H1 (cell line): Measurements from ENCODE around the gene SSR2. TPM values are rescaled to one million over a fixed set of nuclear protein-coding genes. Genes with fewer than 3 reads are reported as not detected.

Experiments used
- CHD1 ChIP-seq: IDR thresholded peaks from 2 replicates; pipeline ENCODE4 v1.6.1; 2012; ENCODE audit warnings: low read depth, low read length, improper control_type of control experiment
- CTBP2 ChIP-seq: IDR thresholded peaks from 2 replicates; pipeline ENCODE4 v1.7.0; 2011; ENCODE audit warnings: borderline replicate concordance, mild to moderate bottlenecking, moderate library complexity, mixed read lengths, low read length; ENCODE audit not compliant: insufficient read depth, insufficient read length
- KDM1A ChIP-seq: fragments of 200-600, 300-600 bp; sonication (generic); IDR thresholded peaks from 2 replicates; pipeline ENCODE4 v1.7.1; 2016; ENCODE audit warnings: mild to moderate bottlenecking, low read length, borderline replicate concordance
- SIN3A ChIP-seq, 2 experiments: IDR thresholded peaks in 1 of 2; conservative IDR thresholded peaks in 1 of 2; 2 replicates each; pipeline ENCODE4 v1.6.1; 2011 to 2012; ENCODE audit warnings: low read length in 2 of 2, improper control_type of control experiment in 1 of 2, low read depth in 1 of 2, mild to moderate bottlenecking in 1 of 2
- SP1 ChIP-seq: IDR thresholded peaks from 2 replicates; pipeline ENCODE4 v1.6.1; 2011; ENCODE audit warnings: low read depth, low read length
- polyA plus RNA-seq, 7 experiments: library from polyadenylated mRNA; depleted of rRNA in 3 of 7; stranded (reverse) in 5 of 7; unstranded in 2 of 7; fragments of >200 nt in 5 of 7; fragments of 200-250 nt in 2 of 7; gene quantifications; 1 replicate in 5 of 7; 2 replicates in 1 of 7; 4 replicates in 1 of 7; pipeline versions ENCODE4 v1.2.1 to v1.2.3, GENCODE V29; 2011 to 2013; ENCODE audit warnings: missing spikeins in 2 of 7, mixed read lengths in 2 of 7
- total RNA-seq: library from RNA; stranded (reverse); fragmentation: NEBNext Ultra II Directional; extraction: Animal tissue kit (Norgen Biotek cat#: 25700); gene quantifications from 2 replicates; pipeline ENCODE4 v1.2.1, GENCODE V29; 2021
- TF ChIP-seq, protein P1 (sequence below): fragments of 300-600 bp; sonication (generic); IDR thresholded peaks from 2 replicates; pipeline ENCODE4 v1.7.1; 2012; ENCODE audit warnings: low read length, moderate library complexity, mild to moderate bottlenecking, inconsistent platforms; ENCODE audit not compliant: insufficient replicate concordance

SSR2 gene
- total and polyA plus RNA-seq, 2 of the 8 experiments (the other 6 are each of a cell fraction or from before 2014, with no cell fraction given) = 190 to 648 TPM

- TF ChIP-seq, protein P1, sequence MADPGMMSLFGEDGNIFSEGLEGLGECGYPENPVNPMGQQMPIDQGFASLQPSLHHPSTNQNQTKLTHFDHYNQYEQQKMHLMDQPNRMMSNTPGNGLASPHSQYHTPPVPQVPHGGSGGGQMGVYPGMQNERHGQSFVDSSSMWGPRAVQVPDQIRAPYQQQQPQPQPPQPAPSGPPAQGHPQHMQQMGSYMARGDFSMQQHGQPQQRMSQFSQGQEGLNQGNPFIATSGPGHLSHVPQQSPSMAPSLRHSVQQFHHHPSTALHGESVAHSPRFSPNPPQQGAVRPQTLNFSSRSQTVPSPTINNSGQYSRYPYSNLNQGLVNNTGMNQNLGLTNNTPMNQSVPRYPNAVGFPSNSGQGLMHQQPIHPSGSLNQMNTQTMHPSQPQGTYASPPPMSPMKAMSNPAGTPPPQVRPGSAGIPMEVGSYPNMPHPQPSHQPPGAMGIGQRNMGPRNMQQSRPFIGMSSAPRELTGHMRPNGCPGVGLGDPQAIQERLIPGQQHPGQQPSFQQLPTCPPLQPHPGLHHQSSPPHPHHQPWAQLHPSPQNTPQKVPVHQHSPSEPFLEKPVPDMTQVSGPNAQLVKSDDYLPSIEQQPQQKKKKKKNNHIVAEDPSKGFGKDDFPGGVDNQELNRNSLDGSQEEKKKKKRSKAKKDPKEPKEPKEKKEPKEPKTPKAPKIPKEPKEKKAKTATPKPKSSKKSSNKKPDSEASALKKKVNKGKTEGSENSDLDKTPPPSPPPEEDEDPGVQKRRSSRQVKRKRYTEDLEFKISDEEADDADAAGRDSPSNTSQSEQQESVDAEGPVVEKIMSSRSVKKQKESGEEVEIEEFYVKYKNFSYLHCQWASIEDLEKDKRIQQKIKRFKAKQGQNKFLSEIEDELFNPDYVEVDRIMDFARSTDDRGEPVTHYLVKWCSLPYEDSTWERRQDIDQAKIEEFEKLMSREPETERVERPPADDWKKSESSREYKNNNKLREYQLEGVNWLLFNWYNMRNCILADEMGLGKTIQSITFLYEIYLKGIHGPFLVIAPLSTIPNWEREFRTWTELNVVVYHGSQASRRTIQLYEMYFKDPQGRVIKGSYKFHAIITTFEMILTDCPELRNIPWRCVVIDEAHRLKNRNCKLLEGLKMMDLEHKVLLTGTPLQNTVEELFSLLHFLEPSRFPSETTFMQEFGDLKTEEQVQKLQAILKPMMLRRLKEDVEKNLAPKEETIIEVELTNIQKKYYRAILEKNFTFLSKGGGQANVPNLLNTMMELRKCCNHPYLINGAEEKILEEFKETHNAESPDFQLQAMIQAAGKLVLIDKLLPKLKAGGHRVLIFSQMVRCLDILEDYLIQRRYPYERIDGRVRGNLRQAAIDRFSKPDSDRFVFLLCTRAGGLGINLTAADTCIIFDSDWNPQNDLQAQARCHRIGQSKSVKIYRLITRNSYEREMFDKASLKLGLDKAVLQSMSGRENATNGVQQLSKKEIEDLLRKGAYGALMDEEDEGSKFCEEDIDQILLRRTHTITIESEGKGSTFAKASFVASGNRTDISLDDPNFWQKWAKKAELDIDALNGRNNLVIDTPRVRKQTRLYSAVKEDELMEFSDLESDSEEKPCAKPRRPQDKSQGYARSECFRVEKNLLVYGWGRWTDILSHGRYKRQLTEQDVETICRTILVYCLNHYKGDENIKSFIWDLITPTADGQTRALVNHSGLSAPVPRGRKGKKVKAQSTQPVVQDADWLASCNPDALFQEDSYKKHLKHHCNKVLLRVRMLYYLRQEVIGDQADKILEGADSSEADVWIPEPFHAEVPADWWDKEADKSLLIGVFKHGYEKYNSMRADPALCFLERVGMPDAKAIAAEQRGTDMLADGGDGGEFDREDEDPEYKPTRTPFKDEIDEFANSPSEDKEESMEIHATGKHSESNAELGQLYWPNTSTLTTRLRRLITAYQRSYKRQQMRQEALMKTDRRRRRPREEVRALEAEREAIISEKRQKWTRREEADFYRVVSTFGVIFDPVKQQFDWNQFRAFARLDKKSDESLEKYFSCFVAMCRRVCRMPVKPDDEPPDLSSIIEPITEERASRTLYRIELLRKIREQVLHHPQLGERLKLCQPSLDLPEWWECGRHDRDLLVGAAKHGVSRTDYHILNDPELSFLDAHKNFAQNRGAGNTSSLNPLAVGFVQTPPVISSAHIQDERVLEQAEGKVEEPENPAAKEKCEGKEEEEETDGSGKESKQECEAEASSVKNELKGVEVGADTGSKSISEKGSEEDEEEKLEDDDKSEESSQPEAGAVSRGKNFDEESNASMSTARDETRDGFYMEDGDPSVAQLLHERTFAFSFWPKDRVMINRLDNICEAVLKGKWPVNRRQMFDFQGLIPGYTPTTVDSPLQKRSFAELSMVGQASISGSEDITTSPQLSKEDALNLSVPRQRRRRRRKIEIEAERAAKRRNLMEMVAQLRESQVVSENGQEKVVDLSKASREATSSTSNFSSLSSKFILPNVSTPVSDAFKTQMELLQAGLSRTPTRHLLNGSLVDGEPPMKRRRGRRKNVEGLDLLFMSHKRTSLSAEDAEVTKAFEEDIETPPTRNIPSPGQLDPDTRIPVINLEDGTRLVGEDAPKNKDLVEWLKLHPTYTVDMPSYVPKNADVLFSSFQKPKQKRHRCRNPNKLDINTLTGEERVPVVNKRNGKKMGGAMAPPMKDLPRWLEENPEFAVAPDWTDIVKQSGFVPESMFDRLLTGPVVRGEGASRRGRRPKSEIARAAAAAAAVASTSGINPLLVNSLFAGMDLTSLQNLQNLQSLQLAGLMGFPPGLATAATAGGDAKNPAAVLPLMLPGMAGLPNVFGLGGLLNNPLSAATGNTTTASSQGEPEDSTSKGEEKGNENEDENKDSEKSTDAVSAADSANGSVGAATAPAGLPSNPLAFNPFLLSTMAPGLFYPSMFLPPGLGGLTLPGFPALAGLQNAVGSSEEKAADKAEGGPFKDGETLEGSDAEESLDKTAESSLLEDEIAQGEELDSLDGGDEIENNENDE = no peak
- TF ChIP-seq CTBP2 (no peak), SP1 (no peak), KDM1A (no peak), CHD1 (no peak), SIN3A (conservative IDR thresholded peaks at IDR 0.05 in 1 of 2, IDR thresholded peaks at IDR 0.05 in 1 of 2; ENCODE audit: low read depth in 1 of 2, low read length in 2 of 2) (no peak)
Observed at GRCh38 chr1:156065212-156065611, 44.5 kb upstream of the SSR2 start (continued).
